IPS DF 4.7 (cell line): ENCODE measurements around the gene DAZAP1.

Experiments used
- DNase-seq: peaks from one replicate; pipeline ENCODE4 v3.0.0-alpha.2; 2013; ENCODE audit warnings: low spot score; ENCODE audit errors: extremely low read depth

DAZAP1 gene

GRCh38 chr19:1424192-1424955, 17.0 kb downstream of the DAZAP1 start:
- no peak for DNase-seq

- DNase-seq: no peak
Measured at GRCh38 chr19:1425102-1425837, 17.9 kb downstream of the DAZAP1 start.

GRCh38 chr19:1425902-1426301, 18.5 kb downstream of the DAZAP1 start:
- no peak for DNase-seq

GRCh38 chr19:1426736-1427135, 19.4 kb downstream of the DAZAP1 start:
- DNase-seq: no peak

GRCh38 chr19:1427221-1427920, 20.0 kb downstream of the DAZAP1 start:
- no peak for DNase-seq

GRCh38 chr19:1428738-1429391, 21.5 kb downstream of the DAZAP1 start:
- no peak for DNase-seq

GRCh38 chr19:1429750-1430149, 22.4 kb downstream of the DAZAP1 start:
- DNase-seq: no peak

- DNase-seq: no peak
Measured at GRCh38 chr19:1430246-1430645, 22.9 kb downstream of the DAZAP1 start.

- no peak for DNase-seq
Measured at GRCh38 chr19:1431759-1432506, 24.5 kb downstream of the DAZAP1 start.

GRCh38 chr19:1432507-1432887, 25.1 kb downstream of the DAZAP1 start:
- DNase-seq: no peak

GRCh38 chr19:1433119-1434039, 26.0 kb downstream of the DAZAP1 start:
- no peak for DNase-seq

GRCh38 chr19:1434040-1434366, 26.6 kb downstream of the DAZAP1 start:
- no peak for DNase-seq

GRCh38 chr19:1434577-1435060, 27.2 kb downstream of the DAZAP1 start:
- no peak for DNase-seq

- no peak for DNase-seq
Measured at GRCh38 chr19:1435378-1435989, 28.1 kb downstream of the DAZAP1 start.

- no peak for DNase-seq
Measured at GRCh38 chr19:1437609-1438008, 30.2 kb downstream of the DAZAP1 start.

GRCh38 chr19:1438035-1438932, 30.9 kb downstream of the DAZAP1 start, which contains the start of gene RPS15:
Gene RPS15 (plus strand): TSS chr19:1438396. CDS start chr19:1438426, 30 bp downstream.
- no peak for DNase-seq

- DNase-seq: no peak
Measured at GRCh38 chr19:1438933-1439354, 31.6 kb downstream of the DAZAP1 start.
